Activated CD8-positive, alpha-beta T cell treated with anti-CD3 and anti-CD28 coated beads for 36 hours (primary cell): ENCODE data around the gene TIAM2. TPM values are rescaled to one million over a fixed set of nuclear protein-coding genes. Genes with fewer than 3 reads are reported as not detected.

Source experiments
- ATAC-seq: fragments of 200-7000 bp; cut with Tn5 transposase; one replicate; pipeline ENCODE4 v1.10.0; 2021; ENCODE audit warnings: mild to moderate bottlenecking, moderate library complexity
- CTCF ChIA-PET: fragments of 350-600 bp; sonication (Branson Sonifier 250); formaldehyde crosslinking; loops from one replicate; lab custom pipeline; 2021; ENCODE audit warnings: antibody characterized with exemption; lab: Charles Lee
- POLR2A ChIA-PET: fragments of 350-600 bp; sonication (Branson Sonifier 250); formaldehyde crosslinking; loops from one replicate; lab custom pipeline; 2021; ENCODE audit warnings: antibody characterized with exemption; lab: Charles Lee
- DNase-seq: peaks from one replicate; pipeline ENCODE4 v3.0.0-alpha.2; 2020
- H3K27ac Mint-ChIP-seq: one replicate; pipeline ENCODE4 v1.8.0; 2021; ENCODE audit warnings: mild to moderate bottlenecking, mixed read lengths
- H3K27me3 Mint-ChIP-seq: one replicate; pipeline ENCODE4 v1.8.0; 2021; ENCODE audit warnings: mixed read lengths
- H3K36me3 Mint-ChIP-seq: one replicate; pipeline ENCODE4 v1.8.0; 2021; ENCODE audit warnings: low read depth, mixed read lengths
- H3K4me1 Mint-ChIP-seq: one replicate; pipeline ENCODE4 v1.8.0; 2021; ENCODE audit warnings: low read depth, mixed read lengths
- H3K4me3 Mint-ChIP-seq: one replicate; pipeline ENCODE4 v1.8.0; 2021; ENCODE audit warnings: mild to moderate bottlenecking, moderate library complexity, mixed read lengths
- H3K9me3 Mint-ChIP-seq: one replicate; pipeline ENCODE4 v1.8.0; 2021; ENCODE audit warnings: mixed read lengths
- CTCF ChIP-seq: fragments of 200-600 bp; IDR thresholded peaks from one replicate; pipeline ENCODE4 v1.8.0; 2022; ENCODE audit warnings: antibody characterized with exemption, mild to moderate bottlenecking
- intact Hi-C: fragments of 100-400 bp; cut with micrococcal nuclease; formaldehyde crosslinking; loops from one replicate; pipeline ENCODE4 v1.10.0; 2022
- total RNA-seq, 2 experiments: library from RNA; stranded (reverse); gene quantifications; one replicate each; pipeline ENCODE4 v1.2.3, GENCODE V29; 2021

The TIAM2 gene
- total RNA-seq, 2 experiments from 2014 or later: 5.6 to 7.1 TPM

- Mint-ChIP-seq H3K4me3 (peak overlapping the region; percentile 54), H3K27me3 (no peaks in the 10 kb centered on the region), H3K9me3 (no peaks in the 10 kb centered on the region), H3K27ac (peak overlapping the region; percentile 96), H3K36me3 (peaks cover 2% of the 10 kb centered on the region), H3K4me1 (peaks cover 49% of the 10 kb centered on the region)
- TF ChIP-seq CTCF: no peak
- DNase-seq: no peak
- ChIA-PET CTCF (interaction anchor here (0.9 to 5.0 kb wide), 10 partner anchors 10 to 496 kb away, joined by 3 to 69 read pairs (median 6); partner anchors contain the start of gene TFB1M), POLR2A (interaction anchor here (0.8 to 3.0 kb wide), 8 partner anchors 13 to 243 kb away, joined by 3 to 25 read pairs (median 4); no protein-coding TSS in a partner anchor)
- intact Hi-C loops: loop anchor here (1.0 to 10.0 kb wide), 6 partner anchors 18 to 495 kb away; partner anchors contain the start of gene TFB1M
- no peak for ATAC-seq
Observed at GRCh38 chr6:155171747-155172449, 176.8 kb downstream of the TIAM2 start.

DNA sequence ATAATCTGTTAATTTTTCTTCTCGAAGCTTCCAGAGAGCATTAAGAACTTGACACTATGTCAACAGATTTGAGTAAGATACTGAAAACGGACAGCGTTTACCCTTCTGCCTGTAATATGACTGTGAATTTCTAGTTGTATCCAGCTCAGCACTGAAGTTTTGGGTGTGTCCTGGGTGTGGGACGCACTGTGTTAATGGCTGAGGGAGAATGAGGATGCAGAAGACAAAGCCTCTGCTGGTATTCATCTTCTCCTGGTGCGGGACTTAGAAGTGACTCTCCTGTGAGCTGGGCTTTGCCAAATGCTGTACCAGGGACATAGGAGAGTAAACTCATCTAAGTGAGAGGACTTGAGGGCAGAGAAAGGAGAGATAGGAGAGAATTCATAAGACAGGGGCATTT lies 178.4 kb downstream of the TIAM2 start:
- ATAC-seq: no peak
- DNase-seq: no peak
- peaks cover under 1% of the 10 kb centered on the region for H3K36me3 Mint-ChIP-seq
- intact Hi-C loops: loop anchor here (5.0 to 10.0 kb wide), 5 partner anchors 46 to 496 kb away; partner anchors contain the start of gene TFB1M
- no peaks in the 10 kb centered on the region for H3K27me3 Mint-ChIP-seq
- ChIA-PET CTCF (interaction anchor here (0.7 to 5.0 kb wide), 10 partner anchors 20 to 498 kb away, joined by 3 to 69 read pairs (median 4); no protein-coding TSS in a partner anchor), POLR2A (interaction anchor here (1.1 to 1.9 kb wide), 2 partner anchors 19 to 249 kb away, joined by 3 to 4 read pairs; no protein-coding TSS in a partner anchor)
- H3K4me1 Mint-ChIP-seq: peaks cover 49% of the 10 kb centered on the region
- H3K9me3 Mint-ChIP-seq: no peaks in the 10 kb centered on the region
- H3K4me3 Mint-ChIP-seq: no peak overlapping the region
- peak overlapping the region; percentile 4 for H3K27ac Mint-ChIP-seq
- no peak for TF ChIP-seq CTCF

DNA sequence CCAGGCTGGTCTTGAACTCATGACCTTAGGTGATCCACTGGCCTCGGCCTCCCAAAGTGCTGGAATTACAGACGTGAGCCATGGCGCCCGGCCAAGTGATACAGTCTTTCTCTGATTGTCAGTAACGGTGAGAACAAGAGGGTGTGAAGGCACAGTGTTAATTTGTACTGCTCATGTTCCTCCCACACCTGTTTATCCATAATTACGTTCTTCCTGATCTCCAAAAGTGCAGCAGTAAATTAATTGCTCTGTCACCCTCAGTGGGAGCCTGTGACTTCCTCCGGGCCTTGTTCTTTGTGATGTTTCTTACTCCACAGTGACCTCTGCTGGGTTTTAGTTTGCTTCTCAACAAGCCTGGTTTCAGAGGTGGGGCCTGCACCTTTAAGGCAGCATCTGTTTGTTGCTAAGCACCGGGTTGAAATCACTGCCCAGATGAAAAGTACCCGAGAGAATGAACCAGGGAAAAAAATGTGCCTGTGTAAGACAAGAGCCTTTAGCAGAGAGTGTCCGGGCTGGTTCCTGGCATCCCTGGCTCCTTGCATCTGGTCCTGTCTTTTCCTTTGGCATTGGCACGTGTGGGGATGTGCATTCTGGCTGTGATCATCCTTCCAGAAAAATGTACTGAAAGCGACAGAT lies 179.6 kb downstream of the TIAM2 start:
- ATAC-seq (peak; percentile 55), DNase-seq (peak; percentile 79)
- peak overlapping the region; percentile 33 for H3K27ac Mint-ChIP-seq
- CTCF ChIA-PET: interaction anchor here (0.7 to 5.0 kb wide), 9 partner anchors 21 to 306 kb away, joined by 3 to 69 read pairs (median 4); no protein-coding TSS in a partner anchor
- no peaks in the 10 kb centered on the region for H3K9me3 Mint-ChIP-seq
- peaks cover 46% of the 10 kb centered on the region for H3K4me1 Mint-ChIP-seq
- H3K27me3 Mint-ChIP-seq: no peaks in the 10 kb centered on the region
- intact Hi-C loops: loop anchor here (1.0 to 10.0 kb wide), 7 partner anchors 47 to 497 kb away; partner anchors contain the start of gene TFB1M
- peak; percentile 75 for TF ChIP-seq CTCF
- H3K4me3 Mint-ChIP-seq: no peak overlapping the region
- H3K36me3 Mint-ChIP-seq: no peaks in the 10 kb centered on the region
- POLR2A ChIA-PET: interaction anchor here (1.9 kb wide), 1 partner anchor 250 kb away, joined by 4 read pairs; no protein-coding TSS in a partner anchor

- Mint-ChIP-seq H3K27me3 (no peaks in the 10 kb centered on the region), H3K27ac (no peak overlapping the region), H3K4me3 (no peak overlapping the region), H3K9me3 (no peaks in the 10 kb centered on the region), H3K4me1 (peaks cover 28% of the 10 kb centered on the region), H3K36me3 (no peaks in the 10 kb centered on the region)
- DNase-seq (peak; percentile 75), ATAC-seq (peak; percentile 41)
- CTCF ChIA-PET: interaction anchor here (0.6 to 3.8 kb wide), 29 partner anchors 8 to 1694 kb away, joined by 3 to 59 read pairs (median 4); no protein-coding TSS in a partner anchor
- POLR2A ChIA-PET: no interaction called here
- intact Hi-C loops: loop anchor here (5.0 to 10.0 kb wide), 2 partner anchors 70 to 347 kb away; no protein-coding TSS in a partner anchor
- peak; percentile 71 for TF ChIP-seq CTCF
Observed at GRCh38 chr6:155177363-155177961, 182.3 kb downstream of the TIAM2 start.
